ENCODE data around the gene PROS1.
A peak's percentile ranks its signal among the peaks of the same experiment; 100 is the strongest.

PROS1 gene
- total RNA-seq, result 0.24 to 0.35 reads per million in 2 experiments

- peak; percentile 11 for DNase-seq (ENCODE audit: low read depth)
Observed at GRCh38 chr3:93973131-93974126, at the start of gene PROS1. Gene PROS1 (minus strand): TSS chr3:93973896. CDS start chr3:93973749, 147 bp downstream.

- no peak for DNase-seq (ENCODE audit: low read depth)
Observed at GRCh38 chr3:94020293-94020692, 46.6 kb upstream of the PROS1 start.

GRCh38 chr3:94019659-94020058, 46.0 kb upstream of the PROS1 start:
- no peak for DNase-seq (ENCODE audit: low read depth)

- no peak for DNase-seq (ENCODE audit: low read depth)
Observed at GRCh38 chr3:94015025-94015424, 41.3 kb upstream of the PROS1 start.

GRCh38 chr3:94012185-94012584, 38.5 kb upstream of the PROS1 start:
- DNase-seq (ENCODE audit: low read depth), result no peak

GRCh38 chr3:94011233-94011711, 37.6 kb upstream of the PROS1 start:
- DNase-seq (ENCODE audit: low read depth), result no peak

GRCh38 chr3:94009608-94010007, 35.9 kb upstream of the PROS1 start:
- no peak for DNase-seq (ENCODE audit: low read depth)

GRCh38 chr3:94008253-94008652, 34.6 kb upstream of the PROS1 start:
- no peak for DNase-seq (ENCODE audit: low read depth)

GRCh38 chr3:94004301-94004910, 30.7 kb upstream of the PROS1 start:
- DNase-seq (ENCODE audit: low read depth), result no peak

- no peak for DNase-seq (ENCODE audit: low read depth)
Observed at GRCh38 chr3:94001827-94002495, 28.3 kb upstream of the PROS1 start.

- DNase-seq (ENCODE audit: low read depth), result no peak
Observed at GRCh38 chr3:94001191-94001590, 27.5 kb upstream of the PROS1 start.

GRCh38 chr3:93994056-93994455, 20.4 kb upstream of the PROS1 start:
- no peak for DNase-seq (ENCODE audit: low read depth)

- DNase-seq (ENCODE audit: low read depth), result no peak
Observed at GRCh38 chr3:93992207-93992606, 18.5 kb upstream of the PROS1 start.

GRCh38 chr3:93991631-93992030, 17.9 kb upstream of the PROS1 start:
- no peak for DNase-seq (ENCODE audit: low read depth)

- no peak for DNase-seq (ENCODE audit: low read depth)
Observed at GRCh38 chr3:93989241-93989640, 15.5 kb upstream of the PROS1 start.

- DNase-seq (ENCODE audit: low read depth), result no peak
Observed at GRCh38 chr3:93988764-93989163, 15.1 kb upstream of the PROS1 start.

GRCh38 chr3:93988283-93988682, 14.6 kb upstream of the PROS1 start:
- DNase-seq (ENCODE audit: low read depth), result no peak

- DNase-seq (ENCODE audit: low read depth), result no peak
Observed at GRCh38 chr3:93984618-93985017, 10.9 kb upstream of the PROS1 start.

GRCh38 chr3:93983408-93983807, 9.7 kb upstream of the PROS1 start:
- DNase-seq (ENCODE audit: low read depth), result no peak

- no peak for DNase-seq (ENCODE audit: low read depth)
Observed at GRCh38 chr3:93981649-93982048, 8.0 kb upstream of the PROS1 start.

- peak; percentile 92 for DNase-seq (ENCODE audit: low read depth)
Observed at GRCh38 chr3:93979850-93980676, 6.4 kb upstream of the PROS1 start, which contains the start of gene ARL13B. Gene ARL13B (plus strand): TSS chr3:93980155. CDS start chr3:93980424, 269 bp downstream.
